Prostate gland (tissue), 2 donors: Measurements from ENCODE around the gene STUM. TPM values are rescaled to one million over a fixed set of nuclear protein-coding genes. Genes with fewer than 3 reads are reported as not detected.

Experiments
- DNase-seq: peaks from one replicate; pipeline ENCODE4 v3.0.0-alpha.2; 2019; ENCODE audit warnings: low spot score
- H3K27ac ChIP-seq, 2 donors: fragments of 200-600 bp; sonication (generic); 2 replicates each; pipeline ENCODE4 v1.5.1; 2017 to 2019
- H3K27me3 ChIP-seq: fragments of 200-600 bp; sonication (generic); replicated peaks from 2 replicates; pipeline ENCODE4 v1.5.1; 2019; ENCODE audit not compliant: insufficient read depth
- H3K36me3 ChIP-seq, 2 donors: fragments of 200-600 bp; sonication (generic); 1 replicate in 1 of 2; 2 replicates in 1 of 2; pipeline versions ENCODE4 v1.5.1 to v1.8.1; 2017 to 2019
- H3K4me1 ChIP-seq: fragments of 200-600 bp; sonication (generic); replicated peaks from 2 replicates; pipeline ENCODE4 v1.5.1; 2019
- H3K4me3 ChIP-seq, 2 donors: fragments of 200-600 bp; sonication (generic); 2 replicates each; pipeline ENCODE4 v1.5.1; 2017 to 2019
- H3K9me3 ChIP-seq: fragments of 200-600 bp; sonication (generic); 2 replicates; pipeline ENCODE4 v1.5.1; 2017
- CTCF ChIP-seq, 4 experiments: fragments of 200-600 bp in 2 of 4; fragments of 450-650 bp in 2 of 4; sonication (generic) in 2 of 4; IDR thresholded peaks; 1 replicate in 3 of 4; 2 replicates in 1 of 4; pipeline ENCODE4 v1.5.1; 2016 to 2019; ENCODE audit warnings: antibody characterized with exemption in 4 of 4, mild to moderate bottlenecking in 2 of 4, moderate library complexity in 2 of 4
- POLR2A ChIP-seq: fragments of 450-650 bp; IDR thresholded peaks from one replicate; pipeline ENCODE4 v1.6.1; 2016; ENCODE audit warnings: antibody characterized with exemption, mild to moderate bottlenecking
- POLR2AphosphoS5 ChIP-seq: sonication (generic); formaldehyde crosslinking; IDR thresholded peaks from one replicate; pipeline ENCODE4 v1.6.1; 2017; ENCODE audit warnings: antibody characterized with exemption
- WGBS: methylation state at CpG from one replicate; pipeline ENCODE4 v1.1.5; 2018; 5-methylcytosine and 5-hydroxymethylcytosine counted together
- intact Hi-C: fragments of 100-400 bp; cut with DNase I; formaldehyde crosslinking; loops from one replicate; pipeline ENCODE4 v1.14.2; 2022
- total RNA-seq, 2 donors: library from RNA; depleted of rRNA; stranded (reverse); fragments of >200 nt; gene quantifications; one replicate each; pipeline ENCODE4 v1.1.0, GENCODE V29; 2016

STUM gene
- total RNA-seq, 2 donors from 2014 or later = 1.9 to 4.3 TPM

DNA sequence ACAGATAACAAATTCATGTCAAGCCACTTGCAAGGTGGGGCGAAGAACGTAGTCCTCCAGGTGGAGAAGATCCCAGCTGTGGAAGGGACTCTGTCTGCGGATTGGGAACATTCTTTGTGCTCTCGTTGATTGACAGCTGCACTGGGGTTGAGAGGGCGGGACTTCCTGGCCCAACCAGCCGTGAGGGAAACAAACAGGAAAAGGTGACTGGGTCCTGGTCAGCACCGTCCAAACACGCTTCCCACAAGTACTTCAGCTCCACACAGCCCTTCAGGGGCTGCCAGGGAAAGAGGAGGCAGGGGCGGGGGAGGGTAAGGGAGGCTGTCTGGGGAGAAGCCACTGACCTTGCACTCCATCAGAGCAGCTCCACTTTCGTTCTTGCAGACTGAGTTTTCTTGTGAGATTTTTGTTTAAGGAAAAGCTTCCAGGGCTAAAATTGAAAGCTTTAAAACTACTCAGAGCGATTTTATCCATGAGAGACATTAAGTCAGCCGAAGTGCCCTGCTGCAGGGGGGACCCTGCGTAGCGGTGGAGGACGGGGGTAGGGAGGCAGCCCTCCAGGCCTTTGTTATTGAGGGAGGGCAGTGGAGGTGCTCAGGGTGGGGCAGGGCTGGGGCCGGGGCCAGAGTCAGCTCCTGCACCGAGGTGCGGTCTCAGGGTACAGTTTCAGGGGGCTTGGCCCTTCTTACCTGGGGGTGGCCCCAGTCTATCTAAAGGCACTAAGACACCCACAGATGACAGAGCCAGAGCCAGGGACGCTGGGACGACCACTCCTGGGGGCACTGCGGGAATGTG lies 21.6 kb upstream of the STUM start:
- intact Hi-C loops = no loop called here
- Histone ChIP-seq H3K9me3 (no peaks in the 10 kb centered on the region), H3K27me3 (no peaks in the 10 kb centered on the region), H3K36me3 (no peaks in the 10 kb centered on the region), H3K4me1 (no peaks in the 10 kb centered on the region), H3K4me3 (no peak overlapping the region), H3K27ac (no peak overlapping the region)
- DNase-seq = no peak
- TF ChIP-seq POLR2AphosphoS5 (no peak), POLR2A (no peak), CTCF (IDR thresholded peaks at IDR 0.05) (no peak)
- WGBS = 76% methylated on average over 20 of the region's 21 CpGs

- H3K27ac ChIP-seq = no peak overlapping the region
- no peak for TF ChIP-seq POLR2AphosphoS5
- no peak for TF ChIP-seq CTCF (IDR thresholded peaks at IDR 0.05)
- TF ChIP-seq POLR2A = no peak
- intact Hi-C loops = no loop called here
- no peaks in the 10 kb centered on the region for H3K4me1 ChIP-seq
- WGBS = 88% methylated on average over 7 of the region's 7 CpGs
- no peak overlapping the region for H3K4me3 ChIP-seq
- no peaks in the 10 kb centered on the region for H3K36me3 ChIP-seq
- no peak for DNase-seq
- H3K27me3 ChIP-seq = no peaks in the 10 kb centered on the region
- H3K9me3 ChIP-seq = no peaks in the 10 kb centered on the region
Observed at GRCh38 chr1:226529891-226530290, 18.7 kb upstream of the STUM start.

DNA sequence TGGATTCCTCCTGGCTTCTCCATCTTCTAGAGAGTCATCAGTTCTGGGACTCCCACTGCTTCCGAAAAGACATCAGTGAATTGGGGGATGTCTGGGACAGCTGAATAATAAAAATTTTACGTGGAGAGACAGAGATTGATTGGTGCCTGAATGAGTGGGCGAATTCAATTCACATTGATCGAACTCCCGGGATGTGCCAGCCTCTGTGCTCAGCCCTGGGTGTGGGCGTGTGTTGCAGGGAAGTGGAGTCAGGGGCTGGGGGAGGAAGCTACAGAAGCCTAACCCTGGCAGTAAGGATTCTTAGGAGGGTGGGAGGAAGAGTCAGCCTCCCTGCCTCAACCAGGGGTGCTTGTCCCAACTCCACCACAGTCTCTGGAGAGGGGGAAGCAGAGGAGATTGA lies 18.0 kb upstream of the STUM start:
- no peak for DNase-seq
- Histone ChIP-seq H3K36me3 (no peaks in the 10 kb centered on the region), H3K4me3 (no peak overlapping the region), H3K4me1 (no peaks in the 10 kb centered on the region), H3K27ac (no peak overlapping the region), H3K9me3 (no peaks in the 10 kb centered on the region), H3K27me3 (no peaks in the 10 kb centered on the region)
- WGBS = 89% methylated on average over 6 of the region's 6 CpGs
- intact Hi-C loops = no loop called here
- TF ChIP-seq CTCF (IDR thresholded peaks at IDR 0.05) (no peak), POLR2A (no peak), POLR2AphosphoS5 (no peak)

- no peaks in the 10 kb centered on the region for H3K36me3 ChIP-seq
- no peaks in the 10 kb centered on the region for H3K27me3 ChIP-seq
- intact Hi-C loops = no loop called here
- H3K4me1 ChIP-seq = no peaks in the 10 kb centered on the region
- DNase-seq = no peak
- H3K27ac ChIP-seq = no peak overlapping the region
- no peaks in the 10 kb centered on the region for H3K9me3 ChIP-seq
- WGBS = 99% methylated on average over 4 of the region's 4 CpGs
- TF ChIP-seq POLR2AphosphoS5 (no peak), POLR2A (no peak), CTCF (IDR thresholded peaks at IDR 0.05) (no peak)
- no peak overlapping the region for H3K4me3 ChIP-seq
Observed at GRCh38 chr1:226531360-226532093, 17.0 kb upstream of the STUM start.
